Muscle layer of duodenum (tissue), 2 donors: Measurements from ENCODE around the gene CAMK1D.

Experiments used
- H3K27ac ChIP-seq: one replicate; pipeline ENCODE4 v1.7.0; 2013; ENCODE audit warnings: mild to moderate bottlenecking, low read length
- H3K27me3 ChIP-seq: one replicate; pipeline ENCODE4 v1.7.0; 2013; ENCODE audit warnings: low read depth, mild to moderate bottlenecking, control low read depth, low read length
- H3K36me3 ChIP-seq, 2 donors: one replicate each; pipeline ENCODE4 v1.7.0; 2013; ENCODE audit warnings: low read length in 2 of 2, control low read depth in 1 of 2, mild to moderate bottlenecking in 1 of 2; ENCODE audit not compliant: insufficient read depth in 2 of 2, control insufficient read depth in 1 of 2
- H3K4me1 ChIP-seq, 2 donors: one replicate each; pipeline ENCODE4 v1.7.0; 2013; ENCODE audit warnings: low read length in 2 of 2, mild to moderate bottlenecking in 2 of 2, control low read depth in 1 of 2, moderate library complexity in 1 of 2; ENCODE audit not compliant: insufficient read depth in 2 of 2, control insufficient read depth in 1 of 2
- H3K4me3 ChIP-seq, 2 donors: one replicate each; pipeline ENCODE4 v1.7.0; 2013; ENCODE audit warnings: low read length in 2 of 2, low read depth in 1 of 2, mild to moderate bottlenecking in 1 of 2
- H3K9me3 ChIP-seq, 2 donors: one replicate each; pipeline ENCODE4 v1.7.0; 2013; ENCODE audit warnings: low read length in 2 of 2, control low read depth in 1 of 2, mild to moderate bottlenecking in 1 of 2; ENCODE audit not compliant: control insufficient read depth in 1 of 2
- donor health status: healthy.

The CAMK1D gene

GRCh38 chr10:12777840-12778585, 428.7 kb downstream of the CAMK1D start:
- no peaks in the 10 kb centered on the region for H3K36me3 ChIP-seq
- no peaks in the 10 kb centered on the region for H3K27me3 ChIP-seq
- H3K9me3 ChIP-seq, result no peaks in the 10 kb centered on the region
- no peak overlapping the region for H3K27ac ChIP-seq
- H3K4me1 ChIP-seq, result no peaks in the 10 kb centered on the region
- no peak overlapping the region for H3K4me3 ChIP-seq

GRCh38 chr10:12780634-12781601, 431.6 kb downstream of the CAMK1D start:
- H3K4me1 ChIP-seq, result no peaks in the 10 kb centered on the region
- H3K27ac ChIP-seq, result no peak overlapping the region
- no peaks in the 10 kb centered on the region for H3K9me3 ChIP-seq

GRCh38 chr10:12781976-12782375, 432.6 kb downstream of the CAMK1D start:
- Histone ChIP-seq H3K4me3 (no peak overlapping the region), H3K27ac (no peak overlapping the region), H3K4me1 (no peaks in the 10 kb centered on the region), H3K36me3 (no peaks in the 10 kb centered on the region), H3K27me3 (no peaks in the 10 kb centered on the region), H3K9me3 (no peaks in the 10 kb centered on the region)

More at GRCh38 chr10:12780634-12781601, 431.6 kb downstream of the CAMK1D start:
- no peaks in the 10 kb centered on the region for H3K36me3 ChIP-seq
- H3K27me3 ChIP-seq, result no peaks in the 10 kb centered on the region
- H3K4me3 ChIP-seq, result no peak overlapping the region

- Histone ChIP-seq H3K36me3 (no peaks in the 10 kb centered on the region), H3K4me3 (no peak overlapping the region), H3K4me1 (no peaks in the 10 kb centered on the region), H3K9me3 (no peaks in the 10 kb centered on the region), H3K27ac (no peak overlapping the region), H3K27me3 (no peaks in the 10 kb centered on the region)
Observed at GRCh38 chr10:12782537-12782936, 433.2 kb downstream of the CAMK1D start.

GRCh38 chr10:12783293-12783692, 433.9 kb downstream of the CAMK1D start:
- Histone ChIP-seq H3K36me3 (no peaks in the 10 kb centered on the region), H3K27me3 (no peaks in the 10 kb centered on the region), H3K4me1 (no peaks in the 10 kb centered on the region), H3K27ac (no peak overlapping the region), H3K4me3 (no peak overlapping the region), H3K9me3 (no peaks in the 10 kb centered on the region)

GRCh38 chr10:12784646-12785045, 435.3 kb downstream of the CAMK1D start:
- no peak overlapping the region for H3K27ac ChIP-seq
- H3K4me3 ChIP-seq, result no peak overlapping the region
- H3K27me3 ChIP-seq, result no peaks in the 10 kb centered on the region
- no peaks in the 10 kb centered on the region for H3K9me3 ChIP-seq
- no peaks in the 10 kb centered on the region for H3K36me3 ChIP-seq
- no peaks in the 10 kb centered on the region for H3K4me1 ChIP-seq

GRCh38 chr10:12785415-12785831, 436.1 kb downstream of the CAMK1D start:
- H3K27ac ChIP-seq, result no peak overlapping the region
- H3K27me3 ChIP-seq, result no peaks in the 10 kb centered on the region
- H3K4me3 ChIP-seq, result no peak overlapping the region
- no peaks in the 10 kb centered on the region for H3K36me3 ChIP-seq
- H3K9me3 ChIP-seq, result no peaks in the 10 kb centered on the region
- no peaks in the 10 kb centered on the region for H3K4me1 ChIP-seq

- H3K27ac ChIP-seq, result no peak overlapping the region
- no peaks in the 10 kb centered on the region for H3K4me1 ChIP-seq
- H3K4me3 ChIP-seq, result no peak overlapping the region
- peaks cover 3 to 5% of the 10 kb centered on the region in 2 donors for H3K36me3 ChIP-seq
- no peaks in the 10 kb centered on the region for H3K9me3 ChIP-seq
- H3K27me3 ChIP-seq, result no peaks in the 10 kb centered on the region
Observed at GRCh38 chr10:12787297-12787696, 437.9 kb downstream of the CAMK1D start.

- no peaks in the 10 kb centered on the region for H3K27me3 ChIP-seq
- H3K36me3 ChIP-seq, result peaks cover 3 to 9% of the 10 kb centered on the region in 2 donors
- no peaks in the 10 kb centered on the region for H3K9me3 ChIP-seq
- H3K27ac ChIP-seq, result no peak overlapping the region
- no peak overlapping the region for H3K4me3 ChIP-seq
- H3K4me1 ChIP-seq, result no peaks in the 10 kb centered on the region
Observed at GRCh38 chr10:12788277-12788676, 438.9 kb downstream of the CAMK1D start.

GRCh38 chr10:12790270-12790669, 440.9 kb downstream of the CAMK1D start:
- no peaks in the 10 kb centered on the region for H3K4me1 ChIP-seq
- H3K27ac ChIP-seq, result no peak overlapping the region
- no peak overlapping the region for H3K4me3 ChIP-seq
- no peaks in the 10 kb centered on the region for H3K27me3 ChIP-seq
- no peaks in the 10 kb centered on the region for H3K9me3 ChIP-seq
- H3K36me3 ChIP-seq, result peaks cover 3 to 9% of the 10 kb centered on the region in 2 donors

GRCh38 chr10:12791728-12792127, 442.4 kb downstream of the CAMK1D start:
- Histone ChIP-seq H3K9me3 (no peaks in the 10 kb centered on the region), H3K36me3 (peaks cover 3 to 9% of the 10 kb centered on the region in 2 donors), H3K27ac (no peak overlapping the region), H3K27me3 (no peaks in the 10 kb centered on the region), H3K4me1 (no peaks in the 10 kb centered on the region), H3K4me3 (no peak overlapping the region)
